Adipocyte (in vitro differentiated cells): ENCODE results near the gene HOXA3.

Experiments
- DNase-seq: peaks from one replicate; pipeline ENCODE4 v3.0.0-alpha.2; 2015; ENCODE audit warnings: low read depth
- H3K27me3 ChIP-seq: replicated peaks from 2 replicates; pipeline ENCODE4 v1.7.0; 2013; ENCODE audit warnings: mild to moderate bottlenecking, low read length, moderate library complexity; ENCODE audit not compliant: control insufficient read depth, insufficient read depth
- H3K36me3 ChIP-seq: 2 replicates; pipeline ENCODE4 v1.7.0; 2013; ENCODE audit warnings: low read length, mild to moderate bottlenecking, moderate library complexity; ENCODE audit not compliant: control insufficient read depth, insufficient read depth, severe bottlenecking
- H3K4me1 ChIP-seq: 2 replicates; pipeline ENCODE4 v1.7.0; 2013; ENCODE audit warnings: mild to moderate bottlenecking, low read length, moderate library complexity; ENCODE audit not compliant: control insufficient read depth, insufficient read depth
- H3K4me3 ChIP-seq: 2 replicates; pipeline ENCODE4 v1.7.0; 2013; ENCODE audit warnings: mild to moderate bottlenecking, low read length, moderate library complexity
- H3K9ac ChIP-seq: 2 replicates; pipeline ENCODE4 v1.7.0; 2013; ENCODE audit warnings: mild to moderate bottlenecking, low read length, moderate library complexity
- H3K9me3 ChIP-seq: 2 replicates; pipeline ENCODE4 v1.7.0; 2013; ENCODE audit warnings: mild to moderate bottlenecking, low read length, moderate library complexity; ENCODE audit not compliant: control insufficient read depth

HOXA3 gene

DNA sequence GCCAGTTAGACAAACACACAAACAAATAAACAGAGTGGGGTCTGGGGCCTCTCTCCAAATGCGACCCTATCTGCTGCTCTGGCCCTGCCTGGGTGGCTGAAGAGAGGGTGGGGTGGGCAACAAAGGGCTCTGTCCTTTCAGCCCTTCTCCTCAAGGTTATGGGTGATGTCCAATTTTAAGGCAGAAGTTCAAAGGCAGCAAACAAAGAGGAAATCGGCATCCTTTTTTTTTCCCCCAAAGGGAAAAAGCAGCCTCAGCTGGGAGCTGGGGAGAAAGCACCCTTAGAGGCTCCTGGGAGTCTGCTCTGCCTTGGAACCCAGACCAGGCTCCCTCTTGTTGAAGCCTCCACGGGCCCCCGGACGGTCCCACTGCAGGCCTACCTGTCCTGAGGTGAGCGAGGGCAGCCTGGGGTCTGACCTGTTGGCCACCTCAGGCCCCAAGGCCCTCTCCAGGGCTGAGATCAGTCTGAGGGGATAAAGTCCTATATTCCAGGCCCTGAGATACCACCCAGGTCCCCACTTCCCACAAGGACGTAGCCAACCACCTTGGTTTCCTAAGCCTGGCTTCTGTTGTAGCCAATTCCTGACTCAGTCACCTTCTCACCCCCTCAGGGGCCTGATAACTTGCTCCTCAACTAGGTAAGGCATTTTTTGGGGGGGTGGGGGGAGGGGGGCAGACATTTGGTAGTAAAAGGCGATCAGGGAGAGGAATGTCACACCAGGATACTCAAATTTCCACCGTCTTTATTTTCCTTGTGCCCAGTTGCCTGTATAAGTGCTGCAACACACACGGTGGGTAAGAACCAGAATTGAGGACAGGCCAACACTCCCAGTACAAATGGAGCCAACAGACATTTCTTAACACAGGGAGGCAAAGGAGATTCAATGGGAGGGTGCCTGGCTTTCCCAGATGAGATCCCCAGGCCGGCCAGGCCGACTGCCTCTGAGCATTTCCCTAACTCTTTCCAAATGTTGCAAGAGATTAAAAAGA is 28.3 kb upstream of the HOXA3 start:
- H3K4me3 ChIP-seq, result peak overlapping the region; percentile 80
- no peaks in the 10 kb centered on the region for H3K9me3 ChIP-seq
- no peaks in the 10 kb centered on the region for H3K36me3 ChIP-seq
- H3K27me3 ChIP-seq, result no peaks in the 10 kb centered on the region
- peak overlapping the region; percentile 93 for H3K9ac ChIP-seq
- H3K4me1 ChIP-seq, result peaks cover 70% of the 10 kb centered on the region
- DNase-seq, result no peak

DNA sequence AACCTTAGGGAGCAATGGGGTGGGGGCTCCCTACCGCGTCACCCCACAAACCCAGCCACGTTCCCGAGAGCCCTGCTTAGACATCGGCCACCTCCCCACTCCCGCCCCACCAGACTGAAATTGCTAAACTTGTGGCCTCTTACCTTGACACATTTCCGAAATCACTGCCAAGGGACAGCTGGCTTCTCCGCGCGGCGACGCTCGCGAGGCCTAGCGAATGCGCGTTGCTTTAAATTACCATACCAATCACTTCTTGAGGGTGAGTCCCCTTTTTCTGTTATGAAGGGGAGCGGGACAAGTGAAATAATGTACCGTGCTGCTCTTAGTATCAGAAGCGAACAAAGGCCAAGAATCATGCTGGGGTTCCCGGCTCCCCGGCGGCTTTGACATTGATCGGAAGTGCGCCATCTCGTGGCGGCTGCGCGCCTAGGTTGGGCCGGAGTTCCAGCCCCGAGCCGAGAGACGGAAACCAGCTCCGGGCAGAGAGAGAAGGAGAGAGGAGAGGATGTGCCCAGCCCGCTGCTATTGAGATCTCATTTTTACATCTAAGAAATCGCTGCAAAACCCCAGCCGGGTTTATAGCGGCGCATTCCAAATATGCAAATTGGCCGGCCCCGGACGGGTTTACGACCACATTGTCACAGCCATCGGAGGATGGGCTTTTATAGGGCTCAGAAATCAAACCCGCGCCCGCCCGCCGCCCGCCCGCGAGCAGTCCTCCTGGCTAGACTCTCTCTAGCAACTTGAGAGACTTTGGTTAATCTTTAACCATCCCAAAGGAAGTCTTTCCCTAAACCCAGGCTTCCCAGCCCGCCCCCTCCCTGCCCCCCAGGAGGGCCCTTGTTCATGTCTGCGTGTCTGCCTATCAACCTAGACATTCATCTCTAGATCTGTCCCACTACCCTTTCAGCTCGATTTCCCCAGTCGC is 27.4 kb upstream of the HOXA3 start:
- DNase-seq, result peak; percentile 70
- Histone ChIP-seq H3K27me3 (no peaks in the 10 kb centered on the region), H3K4me1 (peaks cover 75% of the 10 kb centered on the region), H3K9me3 (no peaks in the 10 kb centered on the region), H3K9ac (peak overlapping the region; percentile 93), H3K4me3 (peak overlapping the region; percentile 80), H3K36me3 (no peaks in the 10 kb centered on the region)

DNA sequence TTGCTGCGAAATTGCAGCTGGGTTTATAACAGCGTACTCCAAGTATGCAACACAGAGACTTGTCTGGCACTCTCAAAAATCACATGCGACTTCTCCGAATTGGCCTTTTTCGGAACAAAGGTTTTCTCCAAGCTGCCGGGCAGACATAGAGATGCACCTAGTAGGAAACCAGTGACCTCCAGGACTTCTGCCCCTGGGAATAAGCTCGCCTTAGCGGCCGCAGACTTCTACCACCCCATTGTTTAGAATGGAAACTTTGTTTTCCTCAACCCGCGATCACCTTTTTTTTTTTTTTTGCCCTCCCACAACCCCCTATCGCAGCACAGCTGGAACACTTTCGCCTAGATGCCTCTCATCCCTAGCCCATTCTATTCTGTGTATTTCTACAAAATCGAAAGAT is 26.6 kb upstream of the HOXA3 start:
- H3K9ac ChIP-seq, result peak overlapping the region; percentile 93
- H3K27me3 ChIP-seq, result no peaks in the 10 kb centered on the region
- DNase-seq, result no peak
- peak overlapping the region; percentile 80 for H3K4me3 ChIP-seq
- no peaks in the 10 kb centered on the region for H3K9me3 ChIP-seq
- no peaks in the 10 kb centered on the region for H3K36me3 ChIP-seq
- H3K4me1 ChIP-seq, result peaks cover 78% of the 10 kb centered on the region

DNA sequence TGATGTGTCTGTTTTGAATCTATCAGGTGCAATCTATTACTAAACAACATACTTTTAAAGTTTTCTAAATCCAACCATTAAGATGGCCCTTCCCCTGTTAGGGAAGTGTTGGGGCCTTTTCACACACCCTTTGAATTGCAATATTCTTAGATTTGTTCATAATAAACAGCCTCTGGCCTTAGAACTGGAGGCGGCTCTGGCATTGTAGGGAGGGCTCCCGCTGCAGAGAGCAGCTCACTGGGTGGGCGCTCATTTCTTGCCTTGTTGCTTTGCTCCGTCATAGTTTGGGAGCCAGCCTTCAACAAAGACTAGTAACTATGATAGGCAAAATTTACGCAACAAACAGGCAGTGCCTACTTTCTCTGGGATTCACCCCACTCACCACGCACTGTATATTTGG is 26.0 kb upstream of the HOXA3 start:
- Histone ChIP-seq H3K36me3 (no peaks in the 10 kb centered on the region), H3K9ac (peak overlapping the region; percentile 93), H3K27me3 (no peaks in the 10 kb centered on the region), H3K9me3 (no peaks in the 10 kb centered on the region), H3K4me3 (peak overlapping the region; percentile 80), H3K4me1 (peaks cover 75% of the 10 kb centered on the region)
- no peak for DNase-seq

DNA sequence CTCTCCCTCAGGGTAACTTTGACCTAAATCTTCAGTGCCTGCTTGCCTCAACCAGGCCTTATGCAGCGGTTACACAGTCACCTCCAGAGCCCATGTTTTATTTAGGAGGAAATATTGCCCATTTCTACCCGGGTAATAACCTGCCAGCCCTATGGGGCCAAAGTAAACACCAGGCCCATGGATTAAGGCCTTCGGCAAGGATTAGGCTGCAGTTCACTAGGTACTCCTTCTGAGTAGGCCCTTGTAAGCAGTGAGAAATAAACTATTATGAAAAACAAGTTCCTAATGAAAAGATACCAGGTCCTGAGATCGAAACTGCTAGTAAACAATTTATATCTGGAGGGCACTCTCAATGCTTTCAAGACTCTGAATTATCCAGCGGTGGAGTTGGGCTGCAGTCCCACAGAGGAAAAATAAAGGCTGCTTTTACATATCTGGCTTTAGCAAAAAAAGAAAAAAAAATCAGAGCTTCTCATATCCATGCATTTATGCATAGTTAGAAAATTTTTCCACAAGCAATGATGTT is 25.5 kb upstream of the HOXA3 start:
- no peaks in the 10 kb centered on the region for H3K9me3 ChIP-seq
- no peaks in the 10 kb centered on the region for H3K27me3 ChIP-seq
- peaks cover 71% of the 10 kb centered on the region for H3K4me1 ChIP-seq
- DNase-seq, result no peak
- H3K9ac ChIP-seq, result peak overlapping the region; percentile 93
- H3K4me3 ChIP-seq, result peak overlapping the region; percentile 80
- H3K36me3 ChIP-seq, result no peaks in the 10 kb centered on the region

DNA sequence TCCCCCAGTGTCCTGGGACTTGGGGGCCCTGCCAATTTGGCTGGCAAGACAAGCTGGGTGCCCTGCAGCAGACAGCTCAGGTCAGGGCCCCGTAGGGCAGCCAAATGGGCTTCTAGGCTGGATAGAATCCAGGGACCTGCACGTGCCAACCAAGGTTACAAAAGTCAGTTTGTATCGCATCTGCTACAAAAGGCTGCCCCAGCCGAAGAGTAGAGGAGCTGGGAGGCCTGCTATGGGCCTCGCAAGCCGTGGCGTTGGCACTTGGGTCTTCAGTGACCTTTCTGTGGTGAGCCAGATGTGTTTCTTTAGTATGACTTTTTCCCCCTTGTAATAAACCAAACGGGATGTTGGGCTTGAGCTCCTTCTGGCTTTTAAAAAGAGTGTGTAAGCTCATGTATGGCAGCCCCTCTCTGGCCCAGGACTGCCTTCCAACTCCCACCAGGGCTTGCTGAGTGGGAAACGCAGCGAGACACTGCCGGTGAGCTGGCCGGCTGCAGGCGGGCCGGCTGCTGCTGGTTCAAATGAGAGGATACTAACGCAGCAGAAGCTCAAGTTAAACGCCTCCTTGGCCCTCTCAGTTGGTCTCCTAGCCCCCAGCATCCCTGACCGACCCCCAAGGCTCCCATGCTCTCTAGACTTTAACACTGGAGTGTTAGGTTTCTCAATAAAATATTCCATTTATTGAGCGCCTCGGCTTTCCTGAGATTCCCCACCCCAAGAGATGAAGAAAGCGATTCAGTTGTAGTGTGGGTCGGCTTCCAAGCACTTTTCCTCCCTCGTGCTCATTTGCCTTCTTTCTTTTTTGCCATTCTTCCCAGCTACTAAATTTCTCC is 24.8 kb upstream of the HOXA3 start:
- Histone ChIP-seq H3K4me1 (peaks cover 69% of the 10 kb centered on the region), H3K9me3 (no peaks in the 10 kb centered on the region), H3K36me3 (no peaks in the 10 kb centered on the region), H3K9ac (peak overlapping the region; percentile 93), H3K27me3 (no peaks in the 10 kb centered on the region), H3K4me3 (peak overlapping the region; percentile 80)
- DNase-seq, result no peak

DNA sequence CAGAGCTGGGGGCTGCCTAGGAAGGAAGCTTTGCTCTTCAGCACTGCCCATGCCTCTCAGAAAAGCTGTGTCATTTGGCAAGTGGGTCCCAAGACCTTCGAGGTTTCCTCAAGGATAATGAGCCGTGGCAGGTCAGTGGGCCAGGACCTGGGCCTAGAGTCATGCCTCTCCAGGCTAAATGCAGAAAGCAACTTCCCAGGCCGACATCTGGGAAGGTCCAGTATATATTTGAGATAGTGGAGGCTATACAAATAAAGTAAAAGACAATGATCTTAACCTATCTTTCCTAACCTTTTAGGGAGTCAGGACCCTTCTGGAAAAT is 24.1 kb upstream of the HOXA3 start:
- H3K36me3 ChIP-seq, result no peaks in the 10 kb centered on the region
- no peaks in the 10 kb centered on the region for H3K27me3 ChIP-seq
- peak overlapping the region; percentile 93 for H3K9ac ChIP-seq
- peak overlapping the region; percentile 80 for H3K4me3 ChIP-seq
- H3K9me3 ChIP-seq, result no peaks in the 10 kb centered on the region
- peaks cover 65% of the 10 kb centered on the region for H3K4me1 ChIP-seq
- DNase-seq, result no peak

DNA sequence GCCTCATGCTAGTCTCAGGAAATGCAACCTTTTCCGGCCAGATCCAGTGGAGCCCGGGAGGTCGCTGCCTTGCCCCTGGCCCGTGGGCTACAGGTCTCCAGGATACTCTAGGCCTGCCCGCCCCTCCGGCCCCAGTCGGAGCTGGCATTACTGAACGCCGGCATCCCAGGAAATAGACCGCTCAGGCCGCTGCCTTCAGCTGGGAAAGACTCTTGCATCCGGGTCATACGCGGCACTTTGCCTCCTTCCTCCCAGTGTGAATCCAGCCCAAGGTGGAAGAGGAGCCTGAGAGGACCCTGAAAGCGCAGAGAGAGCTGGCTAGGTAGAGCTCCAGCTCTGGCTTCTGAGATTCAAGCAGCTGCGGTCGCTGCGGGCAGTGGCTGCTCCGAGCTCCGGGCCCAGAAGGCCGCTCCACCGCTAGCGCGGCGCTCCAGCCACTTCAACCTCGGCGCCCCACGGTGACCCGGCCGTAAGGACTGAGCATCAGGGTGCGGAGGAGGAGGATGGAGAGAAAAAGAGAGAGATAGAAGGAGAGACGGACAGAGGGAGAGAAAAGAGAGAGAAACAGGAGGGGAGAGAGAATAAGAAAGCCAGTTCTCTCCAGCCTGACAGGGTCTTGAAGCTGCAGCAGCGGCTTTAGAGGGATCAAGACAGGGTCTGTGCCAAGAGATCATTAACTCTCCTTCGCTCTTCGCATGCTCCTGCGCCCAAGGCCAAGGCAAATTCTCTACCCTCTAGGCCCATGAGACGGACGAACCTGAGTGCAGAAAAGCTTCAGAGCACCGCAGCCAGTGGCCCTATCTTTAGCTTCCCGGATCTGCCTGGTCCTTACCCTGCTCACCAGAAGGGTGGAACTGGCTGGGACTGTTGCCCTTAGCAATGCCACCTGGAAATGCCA is 23.5 kb upstream of the HOXA3 start:
- no peaks in the 10 kb centered on the region for H3K36me3 ChIP-seq
- no peaks in the 10 kb centered on the region for H3K27me3 ChIP-seq
- no peak for DNase-seq
- peaks cover 61% of the 10 kb centered on the region for H3K4me1 ChIP-seq
- no peaks in the 10 kb centered on the region for H3K9me3 ChIP-seq
- H3K9ac ChIP-seq, result peak overlapping the region; percentile 93
- H3K4me3 ChIP-seq, result peak overlapping the region; percentile 80

DNA sequence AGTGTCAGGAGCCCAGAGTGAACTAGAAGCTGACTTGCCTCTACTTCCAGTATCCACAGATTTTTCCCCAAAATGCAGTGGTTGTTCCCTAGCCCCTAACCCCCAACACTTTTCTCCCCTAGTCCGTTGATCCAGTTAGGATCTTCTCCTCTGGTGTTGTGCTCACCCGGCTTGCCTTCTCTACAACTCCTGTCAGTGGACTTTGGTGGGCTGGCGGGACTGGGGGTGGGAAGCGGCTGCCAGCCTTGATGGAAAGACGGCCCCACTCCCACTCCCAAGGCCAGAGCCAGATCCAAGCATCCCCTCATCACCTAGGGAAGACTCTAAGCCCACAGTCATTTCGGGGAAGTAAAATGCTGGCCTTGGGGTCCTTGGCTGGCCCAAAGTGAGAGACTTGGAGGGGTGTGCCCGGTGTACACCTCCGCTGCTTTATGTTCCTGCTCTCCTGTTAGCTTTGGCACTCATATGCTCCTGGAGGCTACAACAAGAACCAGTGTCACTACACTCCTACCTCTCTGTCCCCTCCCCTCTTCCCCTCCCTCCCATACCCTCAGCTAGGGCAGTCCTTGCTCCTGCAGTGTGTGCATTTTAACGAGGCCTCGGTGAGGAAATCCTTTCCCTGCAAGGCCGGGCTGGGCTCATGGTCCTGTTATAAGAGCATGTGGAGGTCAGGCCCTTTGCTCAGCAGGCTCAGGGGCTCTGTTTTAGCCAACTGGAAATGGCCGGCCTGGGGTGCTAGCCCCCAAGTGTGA is 22.7 kb upstream of the HOXA3 start:
- H3K9me3 ChIP-seq, result no peaks in the 10 kb centered on the region
- peaks cover 54% of the 10 kb centered on the region for H3K4me1 ChIP-seq
- peak overlapping the region; percentile 93 for H3K9ac ChIP-seq
- H3K4me3 ChIP-seq, result peak overlapping the region; percentile 94
- no peaks in the 10 kb centered on the region for H3K36me3 ChIP-seq
- DNase-seq, result no peak
- H3K27me3 ChIP-seq, result no peaks in the 10 kb centered on the region
